Activated T-cell treated with anti-CD3 and anti-CD28 coated beads for 1 hour (primary cell): ENCODE measurements around the gene ASCL3.
"Not testable (repeated sequence)": the region's sequence is repeated elsewhere in the genome, so short reads cannot be mapped to it uniquely, and the experiment has no call there.

Experiments used
- DNase-seq: peaks from one replicate; pipeline ENCODE4 v3.0.0-alpha.2; 2020; ENCODE audit warnings: low read depth

The ASCL3 gene

GRCh38 chr11:8910649-8911026 lies 32.2 kb downstream of the ASCL3 start:
- DNase-seq = no peak

- no peak for DNase-seq
Observed at GRCh38 chr11:8908099-8908498, 34.7 kb downstream of the ASCL3 start.

GRCh38 chr11:8907116-8907515 lies 35.7 kb downstream of the ASCL3 start:
- no peak for DNase-seq

GRCh38 chr11:8905528-8906165 lies 37.2 kb downstream of the ASCL3 start:
- no peak for DNase-seq

- DNase-seq = no peak
Observed at GRCh38 chr11:8899119-8899753, 43.6 kb downstream of the ASCL3 start.

GRCh38 chr11:8891185-8891584 lies 51.6 kb downstream of the ASCL3 start:
- DNase-seq = not testable (repeated sequence)
